Activated T-cell treated with anti-CD3 and anti-CD28 coated beads for 48 hours (primary cell): ENCODE data around the gene UGT2A2.
"Not testable (repeated sequence)": the region's sequence is repeated elsewhere in the genome, so short reads cannot be mapped to it uniquely, and the experiment has no call there.

ENCODE experiments used
- DNase-seq: peaks from one replicate; pipeline ENCODE4 v3.0.0-alpha.2; 2020; ENCODE audit warnings: low read depth

The UGT2A2 gene

GRCh38 chr4:69639542-69639941 is at the start of gene UGT2A2:
Gene UGT2A2 (minus strand): TSS chr4:69639642. CDS start chr4:69639640, 2 bp downstream.
- DNase-seq, result no peak

GRCh38 chr4:69684804-69685203 is 45.4 kb upstream of the UGT2A2 start:
- no peak for DNase-seq

GRCh38 chr4:69668680-69669079 is 29.2 kb upstream of the UGT2A2 start:
- DNase-seq, result no peak

- not testable (repeated sequence) for DNase-seq
Observed at GRCh38 chr4:69664009-69664408, 24.6 kb upstream of the UGT2A2 start.

- DNase-seq, result not testable (repeated sequence)
Observed at GRCh38 chr4:69661130-69661803, 21.8 kb upstream of the UGT2A2 start.

GRCh38 chr4:69658133-69658532 is 18.7 kb upstream of the UGT2A2 start:
- no peak for DNase-seq

GRCh38 chr4:69656653-69657158 is 17.3 kb upstream of the UGT2A2 start:
- no peak for DNase-seq

GRCh38 chr4:69653147-69653546 is 13.7 kb upstream of the UGT2A2 start, which contains the start of gene UGT2A1:
Gene UGT2A1 (minus strand): TSS chr4:69653247. CDS start chr4:69647644, 5,603 bp downstream.
- no peak for DNase-seq

DNA sequence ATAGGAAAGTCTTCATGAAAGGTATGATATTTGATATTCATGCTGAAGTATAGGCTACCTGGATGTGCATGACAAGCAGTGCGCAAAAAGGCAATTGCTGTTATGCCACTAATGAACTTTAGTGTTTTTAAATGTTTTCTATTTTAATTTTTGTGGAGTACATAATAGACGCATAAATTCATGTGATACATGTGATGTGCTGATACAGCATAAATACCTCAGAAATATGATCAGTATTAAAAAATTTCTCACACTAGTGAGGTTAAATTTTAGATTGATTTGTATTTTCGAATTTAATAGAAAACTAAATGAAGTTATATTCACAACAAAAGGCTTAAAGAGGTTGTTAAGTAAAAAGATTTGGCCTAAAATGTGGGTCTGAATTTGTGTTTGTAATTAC is 11.4 kb upstream of the UGT2A2 start:
- DNase-seq, result no peak

GRCh38 chr4:69649629-69650028 is 10.2 kb upstream of the UGT2A2 start:
- no peak for DNase-seq

- no peak for DNase-seq
Observed at GRCh38 chr4:69649207-69649606, 9.8 kb upstream of the UGT2A2 start.

- no peak for DNase-seq
Observed at GRCh38 chr4:69642961-69643360, 3.5 kb upstream of the UGT2A2 start.

DNA sequence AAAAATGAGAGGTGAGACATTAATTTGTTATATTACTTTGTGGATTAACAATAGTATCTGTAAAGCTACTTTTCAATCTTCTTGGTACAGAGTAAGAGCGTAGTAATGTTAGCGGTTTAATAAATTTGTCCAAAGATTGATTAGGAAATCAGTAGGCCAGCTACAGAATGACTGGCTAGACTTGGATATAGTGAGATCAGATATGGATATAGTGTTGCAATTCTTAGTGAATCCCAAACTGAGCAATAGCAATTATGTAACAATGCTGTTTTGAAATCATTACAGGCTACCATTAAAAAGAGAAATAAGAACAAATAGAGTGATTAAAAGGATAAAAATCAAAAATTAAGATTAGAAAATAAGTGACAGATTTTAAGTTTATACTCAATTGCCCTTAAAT is 847 bp upstream of the UGT2A2 start:
- DNase-seq, result no peak

GRCh38 chr4:69617083-69617694 is 22.3 kb downstream of the UGT2A2 start:
- no peak for DNase-seq

- DNase-seq, result no peak
Observed at GRCh38 chr4:69610484-69610883, 29.0 kb downstream of the UGT2A2 start.

DNA sequence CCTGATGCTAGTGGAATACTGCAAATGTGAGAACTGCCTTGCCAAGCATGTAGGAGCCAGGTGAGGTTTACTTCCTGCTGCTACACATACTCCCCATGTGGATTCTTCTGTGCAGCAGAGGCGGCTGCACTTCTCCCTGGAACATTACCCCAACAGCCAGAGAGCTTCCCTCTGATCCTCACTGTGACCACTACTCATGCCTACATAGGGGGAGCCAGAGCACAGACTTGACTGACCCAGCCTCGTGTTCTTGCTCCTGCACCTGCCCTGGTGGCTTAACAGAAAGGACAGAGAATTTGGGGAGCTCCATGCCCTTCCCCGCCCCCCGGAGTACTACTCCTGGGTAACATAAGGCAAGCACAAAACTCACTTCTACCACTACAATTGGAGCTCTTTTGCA is 38.4 kb downstream of the UGT2A2 start:
- DNase-seq, result no peak

GRCh38 chr4:69600013-69600412 is 39.4 kb downstream of the UGT2A2 start:
- DNase-seq, result no peak

DNA sequence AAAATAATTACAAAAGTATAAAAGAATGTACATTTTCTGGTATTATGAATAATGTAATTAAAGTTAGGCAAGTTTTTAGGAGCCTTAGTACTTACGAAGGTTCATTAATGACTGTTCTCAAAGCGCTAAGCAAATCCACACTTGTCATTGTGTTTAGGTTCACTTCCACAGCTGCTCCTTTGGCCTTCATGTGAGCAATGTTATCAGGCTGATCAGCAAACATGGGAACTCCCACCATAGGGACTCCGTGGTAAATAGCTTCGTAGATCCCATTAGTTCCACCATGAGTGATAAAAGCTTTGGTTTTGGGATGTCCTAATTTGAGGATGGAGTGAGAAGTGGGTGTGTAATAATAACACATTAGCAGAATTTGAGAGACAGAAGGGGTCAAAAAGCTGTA is 45.1 kb downstream of the UGT2A2 start:
- DNase-seq, result no peak

GRCh38 chr4:69591364-69591763 is 48.1 kb downstream of the UGT2A2 start:
- no peak for DNase-seq

- no peak for DNase-seq
Observed at GRCh38 chr4:69589884-69590283, 49.6 kb downstream of the UGT2A2 start.

DNA sequence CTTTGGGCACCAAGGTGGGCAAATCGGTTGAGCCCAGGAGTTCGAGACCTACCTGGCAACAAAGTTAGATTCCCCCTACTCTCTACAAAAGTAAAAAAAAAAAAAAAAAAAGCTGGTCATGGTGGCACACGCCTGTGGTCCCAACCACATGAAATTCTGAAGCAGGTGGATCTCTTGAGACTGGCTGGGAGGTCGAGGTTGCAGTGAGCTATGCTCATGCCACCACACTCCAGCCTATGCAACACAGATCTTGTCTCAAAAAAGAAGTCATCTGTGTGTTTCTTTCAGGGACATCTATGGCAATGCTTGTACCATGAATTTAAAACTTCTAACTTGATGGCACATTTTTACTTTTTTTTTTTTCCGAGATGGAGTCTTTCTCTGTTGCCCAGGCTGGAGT is 55.3 kb downstream of the UGT2A2 start:
- DNase-seq, result no peak

- DNase-seq, result no peak
Observed at GRCh38 chr4:69583543-69583942, 55.9 kb downstream of the UGT2A2 start.

GRCh38 chr4:69577245-69577644 is 62.2 kb downstream of the UGT2A2 start:
- DNase-seq, result no peak
